ENCODE data around the gene ISLR. TPM values are rescaled to one million over a fixed set of nuclear protein-coding genes. Genes with fewer than 3 reads are reported as not detected.
A peak's percentile ranks its signal among the peaks of the same experiment; 100 is the strongest.

ISLR gene
- total RNA-seq, 1 donor from 2014 or later = 2.6 TPM

GRCh38 chr15:74207652-74208440 is 34.3 kb downstream of the ISLR start:
- peaks cover 95% of the 10 kb centered on the region for H3K4me1 Mint-ChIP-seq
- TF ChIP-seq CTCF (conservative IDR thresholded peaks at IDR 0.05) = no peak
- H3K36me3 Mint-ChIP-seq (ENCODE audit: low read depth) = peaks cover 9% of the 10 kb centered on the region
- H3K27me3 Mint-ChIP-seq (ENCODE audit: low read depth) = peaks cover 6% of the 10 kb centered on the region
- H3K4me3 Mint-ChIP-seq = peak overlapping the region; percentile 91
- no peak for DNase-seq (ENCODE audit: low read depth, low spot score)
- no peaks in the 10 kb centered on the region for H3K9me3 Mint-ChIP-seq
- no peak overlapping the region for H3K27ac Mint-ChIP-seq (ENCODE audit: unreplicated experiment)

GRCh38 chr15:74208496-74208895 is 35.0 kb downstream of the ISLR start:
- DNase-seq (ENCODE audit: low read depth, low spot score) = no peak
- Mint-ChIP-seq H3K27me3 (ENCODE audit: low read depth) (peaks cover 6% of the 10 kb centered on the region), H3K27ac (ENCODE audit: unreplicated experiment) (peak overlapping the region; percentile 86), H3K36me3 (ENCODE audit: low read depth) (peaks cover 9% of the 10 kb centered on the region), H3K4me1 (peaks cover 95% of the 10 kb centered on the region), H3K9me3 (no peaks in the 10 kb centered on the region), H3K4me3 (peak overlapping the region; percentile 91)
- no peak for TF ChIP-seq CTCF (conservative IDR thresholded peaks at IDR 0.05)

- peak overlapping the region; percentile 91 for H3K4me3 Mint-ChIP-seq
- peak; percentile 55 for DNase-seq (ENCODE audit: low read depth, low spot score)
- no peak for TF ChIP-seq CTCF (conservative IDR thresholded peaks at IDR 0.05)
- H3K36me3 Mint-ChIP-seq (ENCODE audit: low read depth) = peaks cover 9% of the 10 kb centered on the region
- H3K27me3 Mint-ChIP-seq (ENCODE audit: low read depth) = peaks cover under 1% of the 10 kb centered on the region
- no peaks in the 10 kb centered on the region for H3K9me3 Mint-ChIP-seq
- H3K4me1 Mint-ChIP-seq = peaks cover 95% of the 10 kb centered on the region
- H3K27ac Mint-ChIP-seq (ENCODE audit: unreplicated experiment) = peak overlapping the region; percentile 86
These were observed 35.5 kb downstream of the ISLR start for GRCh38 chr15:74208901-74209559.

- Mint-ChIP-seq H3K27me3 (ENCODE audit: low read depth) (no peaks in the 10 kb centered on the region), H3K36me3 (ENCODE audit: low read depth) (peaks cover 9% of the 10 kb centered on the region), H3K27ac (ENCODE audit: unreplicated experiment) (peak overlapping the region; percentile 86), H3K4me1 (peaks cover 95% of the 10 kb centered on the region), H3K9me3 (no peaks in the 10 kb centered on the region), H3K4me3 (peak overlapping the region; percentile 91)
- no peak for DNase-seq (ENCODE audit: low read depth, low spot score)
- TF ChIP-seq CTCF (conservative IDR thresholded peaks at IDR 0.05) = no peak
These were observed 36.0 kb downstream of the ISLR start for GRCh38 chr15:74209560-74209958.

GRCh38 chr15:74209997-74210671 is 36.6 kb downstream of the ISLR start:
- Mint-ChIP-seq H3K9me3 (no peaks in the 10 kb centered on the region), H3K36me3 (ENCODE audit: low read depth) (peaks cover 7% of the 10 kb centered on the region), H3K27ac (ENCODE audit: unreplicated experiment) (peak overlapping the region; percentile 86), H3K4me3 (peak overlapping the region; percentile 91), H3K4me1 (peaks cover 95% of the 10 kb centered on the region), H3K27me3 (ENCODE audit: low read depth) (no peaks in the 10 kb centered on the region)
- no peak for DNase-seq (ENCODE audit: low read depth, low spot score)
- no peak for TF ChIP-seq CTCF (conservative IDR thresholded peaks at IDR 0.05)
